GM12865 (cell line): Measurements from ENCODE around the gene NANS.

ENCODE experiments used
- DNase-seq: peaks from one replicate; pipeline ENCODE4 v3.0.0; 2010; ENCODE audit warnings: low read depth
- H3K4me3 ChIP-seq: 2 replicates; pipeline ENCODE4 v1.5.1; 2011; ENCODE audit warnings: mild to moderate bottlenecking, low read depth, low read length, control low read depth
- TF ChIP-seq, protein P1 (sequence below): IDR thresholded peaks from 2 replicates; pipeline ENCODE4 v1.5.1; 2011; ENCODE audit warnings: low read length, control low read depth, low read depth, inconsistent platforms; ENCODE audit not compliant: insufficient read depth; ENCODE audit errors: missing control alignments

Gene NANS

GRCh38 chr9:98083061-98083501 lies 26.5 kb downstream of the NANS start:
- H3K4me3 ChIP-seq, result no peak overlapping the region
- no peak for DNase-seq
- TF ChIP-seq, protein P1, sequence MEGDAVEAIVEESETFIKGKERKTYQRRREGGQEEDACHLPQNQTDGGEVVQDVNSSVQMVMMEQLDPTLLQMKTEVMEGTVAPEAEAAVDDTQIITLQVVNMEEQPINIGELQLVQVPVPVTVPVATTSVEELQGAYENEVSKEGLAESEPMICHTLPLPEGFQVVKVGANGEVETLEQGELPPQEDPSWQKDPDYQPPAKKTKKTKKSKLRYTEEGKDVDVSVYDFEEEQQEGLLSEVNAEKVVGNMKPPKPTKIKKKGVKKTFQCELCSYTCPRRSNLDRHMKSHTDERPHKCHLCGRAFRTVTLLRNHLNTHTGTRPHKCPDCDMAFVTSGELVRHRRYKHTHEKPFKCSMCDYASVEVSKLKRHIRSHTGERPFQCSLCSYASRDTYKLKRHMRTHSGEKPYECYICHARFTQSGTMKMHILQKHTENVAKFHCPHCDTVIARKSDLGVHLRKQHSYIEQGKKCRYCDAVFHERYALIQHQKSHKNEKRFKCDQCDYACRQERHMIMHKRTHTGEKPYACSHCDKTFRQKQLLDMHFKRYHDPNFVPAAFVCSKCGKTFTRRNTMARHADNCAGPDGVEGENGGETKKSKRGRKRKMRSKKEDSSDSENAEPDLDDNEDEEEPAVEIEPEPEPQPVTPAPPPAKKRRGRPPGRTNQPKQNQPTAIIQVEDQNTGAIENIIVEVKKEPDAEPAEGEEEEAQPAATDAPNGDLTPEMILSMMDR, result no peak

GRCh38 chr9:98083566-98084183 lies 27.1 kb downstream of the NANS start:
- no peak overlapping the region for H3K4me3 ChIP-seq
- TF ChIP-seq, protein P1, result no peak
- DNase-seq, result no peak

DNA sequence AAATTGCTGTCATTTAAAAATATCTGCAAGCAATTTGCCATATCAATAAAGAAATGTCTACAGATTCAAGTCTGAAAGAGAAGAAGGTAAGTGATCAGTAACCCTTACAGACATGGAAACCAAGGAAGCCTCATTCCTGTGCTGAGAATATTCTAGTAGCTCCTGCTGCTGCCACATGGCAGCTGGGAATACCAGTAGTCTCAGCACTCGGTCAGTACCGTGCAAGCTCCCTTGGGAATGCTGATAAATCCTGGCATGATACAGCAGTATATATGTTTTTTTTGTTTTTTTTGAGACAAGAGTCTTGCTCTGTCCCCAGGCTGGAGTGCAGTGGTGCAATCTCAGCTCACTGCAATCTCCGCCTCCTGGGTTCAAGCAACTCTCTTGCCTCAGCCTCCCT lies 27.9 kb downstream of the NANS start:
- TF ChIP-seq, protein P1, result no peak
- DNase-seq, result no peak
- no peak overlapping the region for H3K4me3 ChIP-seq

GRCh38 chr9:98085058-98085457 lies 28.5 kb downstream of the NANS start:
- TF ChIP-seq, protein P1, result no peak

DNA sequence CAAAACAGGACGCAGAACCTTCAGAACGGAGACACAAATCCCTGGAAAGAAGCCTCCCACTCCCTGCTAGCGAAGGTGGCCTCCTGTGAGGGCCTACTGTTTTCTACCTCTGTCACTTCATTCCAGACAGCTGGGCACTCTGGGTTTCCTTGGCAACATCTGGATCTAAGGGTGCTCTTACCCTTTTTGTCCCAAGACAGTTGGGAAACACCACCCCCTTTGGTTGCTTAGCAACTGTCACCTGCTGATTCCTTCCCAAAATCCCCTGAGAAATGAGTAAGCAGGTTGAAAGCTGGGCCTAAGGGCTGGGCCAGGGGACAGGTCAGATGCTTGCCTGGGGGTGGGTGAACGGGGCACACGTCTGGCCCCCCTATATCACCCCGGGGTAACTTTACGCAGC lies 29.4 kb downstream of the NANS start:
- no peak overlapping the region for H3K4me3 ChIP-seq
- TF ChIP-seq, protein P1, result no peak
- DNase-seq, result peak; percentile 28

More at GRCh38 chr9:98085058-98085457, 28.5 kb downstream of the NANS start:
- DNase-seq, result no peak
- no peak overlapping the region for H3K4me3 ChIP-seq

- TF ChIP-seq, protein P1, result no peak
- H3K4me3 ChIP-seq, result no peak overlapping the region
- DNase-seq, result no peak
Observed at GRCh38 chr9:98086461-98086860, 29.9 kb downstream of the NANS start.
